Stimulated activated naive CD4-positive, alpha-beta T cell treated with Interleukin-2 at 50 U/mL for 16 hours (primary cell): Measurements from ENCODE around the gene ACRBP.
A peak's percentile ranks its signal among the peaks of the same experiment; 100 is the strongest.

Experiments used
- DNase-seq: peaks from one replicate; lab custom pipeline; 2025; lab: John Stamatoyannopoulos, UW

The ACRBP gene

DNA sequence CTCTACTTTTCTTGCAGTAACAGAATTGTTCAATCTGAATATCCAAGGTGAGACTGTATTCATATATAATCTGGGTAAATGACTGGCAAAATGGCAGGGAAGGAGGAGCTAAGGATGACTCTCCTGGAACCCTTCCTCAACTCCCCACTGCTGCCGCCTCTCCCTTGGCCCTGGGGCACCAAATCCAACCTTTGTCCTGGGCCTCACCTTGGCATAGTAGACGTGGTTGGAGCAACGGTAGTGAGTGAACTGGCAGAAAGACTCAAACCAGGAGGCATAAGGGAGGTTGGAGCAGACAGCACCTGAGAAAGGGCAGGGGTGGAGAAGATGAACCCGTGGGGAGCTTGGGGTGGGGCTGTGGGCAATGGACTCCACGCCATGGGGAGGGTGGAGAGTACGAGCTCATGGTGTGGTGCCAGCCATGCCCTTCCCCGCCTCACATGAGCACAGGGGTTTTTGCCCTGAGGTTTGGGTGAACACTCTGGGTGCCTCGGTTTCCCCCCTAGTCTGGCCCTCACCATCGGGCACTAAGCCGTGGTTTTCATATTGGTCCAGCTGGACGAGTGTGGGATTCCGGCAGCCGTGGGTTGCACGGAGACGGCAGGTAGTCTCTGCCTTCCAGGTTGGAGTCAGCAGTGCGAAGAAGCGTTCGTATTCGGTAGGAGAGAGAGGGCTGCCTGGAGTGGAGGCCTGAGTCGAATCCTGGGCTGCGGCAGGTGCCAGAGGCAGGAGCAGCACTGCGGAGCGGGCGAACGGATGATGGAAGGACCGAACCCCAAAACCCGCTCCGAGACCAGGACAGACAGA is 753 bp downstream of the ACRBP start:
- no peak for DNase-seq

GRCh38 chr12:6644903-6645302 is 2.3 kb downstream of the ACRBP start:
- DNase-seq, result no peak

- DNase-seq, result no peak
Observed at GRCh38 chr12:6644257-6644596, 3.0 kb downstream of the ACRBP start.

DNA sequence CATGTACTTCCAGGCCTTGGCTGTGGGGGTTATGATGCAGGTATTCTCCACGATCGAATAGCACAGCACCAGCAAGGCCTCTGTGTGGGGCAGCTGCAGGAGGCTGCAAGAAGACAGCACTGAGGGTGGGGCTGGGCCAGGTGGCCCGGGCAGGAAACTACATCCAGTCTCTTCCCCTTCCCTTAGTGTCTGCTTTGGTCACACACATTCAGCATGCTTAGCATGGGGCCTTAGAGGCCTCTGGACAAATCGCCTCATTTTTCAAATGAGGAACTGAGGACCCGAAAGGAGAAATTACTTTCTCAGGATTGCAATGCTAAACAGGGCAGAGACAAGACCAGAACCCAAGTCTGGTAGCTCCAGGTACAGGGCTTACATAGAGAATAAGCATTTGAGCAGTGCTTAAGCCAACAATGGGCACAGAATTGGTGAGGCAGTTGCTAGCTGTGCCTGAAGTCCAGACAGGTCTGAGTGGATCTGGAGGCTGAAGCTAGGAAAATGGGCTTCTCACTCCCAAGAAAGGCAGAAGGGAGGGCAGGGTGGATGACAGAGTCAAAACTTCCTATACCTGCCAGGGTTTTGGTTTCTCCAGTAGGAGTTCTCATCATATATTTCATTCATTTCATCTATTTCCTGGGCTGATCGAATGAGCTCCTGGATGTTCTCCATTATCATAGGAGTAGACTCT is 3.5 kb downstream of the ACRBP start:
- DNase-seq, result no peak

- DNase-seq, result no peak
Observed at GRCh38 chr12:6641131-6641530, 6.1 kb downstream of the ACRBP start.

- DNase-seq, result no peak
Observed at GRCh38 chr12:6640497-6640896, 6.7 kb downstream of the ACRBP start.

DNA sequence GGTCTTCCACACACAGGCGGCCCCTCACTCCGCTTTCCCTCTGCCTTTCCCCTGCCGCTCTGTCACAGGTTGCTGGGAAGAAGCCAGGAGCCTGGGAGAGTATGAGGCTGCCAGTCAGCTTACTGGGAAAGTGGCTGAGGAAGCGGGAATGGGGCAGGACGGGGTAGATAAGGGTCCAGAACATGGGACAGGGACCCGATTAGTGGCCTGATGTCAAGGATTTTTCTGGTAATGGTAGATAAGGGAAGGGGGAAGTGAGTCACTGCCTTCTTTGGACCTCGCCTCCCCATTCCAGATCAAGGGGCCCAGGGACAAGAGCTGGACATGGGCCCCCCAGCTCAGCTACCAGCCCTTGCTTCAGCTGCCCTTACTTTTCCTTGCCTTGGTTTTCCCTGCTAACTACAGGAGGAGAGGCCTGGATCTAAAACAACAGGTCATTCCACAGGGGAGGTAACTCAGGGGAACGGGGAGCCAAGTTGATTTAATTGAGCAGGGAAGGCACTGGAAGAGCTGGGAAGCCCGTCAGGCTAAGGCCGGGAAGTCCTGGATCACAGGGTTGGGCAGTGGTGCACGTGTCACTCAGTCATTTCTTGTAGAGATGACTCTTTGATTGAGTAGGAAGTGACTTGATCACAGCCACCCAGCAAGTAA is 8.0 kb downstream of the ACRBP start:
- DNase-seq, result no peak

DNA sequence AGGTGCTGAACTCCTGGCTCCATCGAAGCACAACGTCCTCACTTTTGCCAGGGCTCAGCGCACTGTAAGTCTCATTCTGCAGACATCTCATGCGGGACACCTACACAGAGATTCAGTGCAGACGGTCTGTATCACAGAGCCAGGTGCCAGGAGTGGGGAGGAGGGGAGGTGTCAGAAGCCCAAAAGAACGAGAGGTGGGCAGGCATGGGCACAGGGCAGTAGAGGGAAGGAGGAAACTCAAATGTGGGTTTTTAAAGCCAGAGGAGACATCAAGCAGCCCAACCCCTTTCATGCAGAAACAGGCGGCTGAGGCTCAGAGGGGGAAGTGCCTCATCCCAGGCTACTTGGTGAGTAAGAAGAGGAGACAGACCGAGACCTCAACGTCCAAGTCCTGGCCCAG is 8.9 kb downstream of the ACRBP start:
- DNase-seq, result no peak

GRCh38 chr12:6635856-6636531 is 11.2 kb downstream of the ACRBP start, which contains the start of gene LPAR5:
LPAR5 (minus strand) TSS chr12:6635959; CDS start chr12:6621248, 14,711 bp downstream.
- no peak for DNase-seq

- peak; percentile 44 for DNase-seq
Observed at GRCh38 chr12:6635375-6635855, 11.8 kb downstream of the ACRBP start.

DNA sequence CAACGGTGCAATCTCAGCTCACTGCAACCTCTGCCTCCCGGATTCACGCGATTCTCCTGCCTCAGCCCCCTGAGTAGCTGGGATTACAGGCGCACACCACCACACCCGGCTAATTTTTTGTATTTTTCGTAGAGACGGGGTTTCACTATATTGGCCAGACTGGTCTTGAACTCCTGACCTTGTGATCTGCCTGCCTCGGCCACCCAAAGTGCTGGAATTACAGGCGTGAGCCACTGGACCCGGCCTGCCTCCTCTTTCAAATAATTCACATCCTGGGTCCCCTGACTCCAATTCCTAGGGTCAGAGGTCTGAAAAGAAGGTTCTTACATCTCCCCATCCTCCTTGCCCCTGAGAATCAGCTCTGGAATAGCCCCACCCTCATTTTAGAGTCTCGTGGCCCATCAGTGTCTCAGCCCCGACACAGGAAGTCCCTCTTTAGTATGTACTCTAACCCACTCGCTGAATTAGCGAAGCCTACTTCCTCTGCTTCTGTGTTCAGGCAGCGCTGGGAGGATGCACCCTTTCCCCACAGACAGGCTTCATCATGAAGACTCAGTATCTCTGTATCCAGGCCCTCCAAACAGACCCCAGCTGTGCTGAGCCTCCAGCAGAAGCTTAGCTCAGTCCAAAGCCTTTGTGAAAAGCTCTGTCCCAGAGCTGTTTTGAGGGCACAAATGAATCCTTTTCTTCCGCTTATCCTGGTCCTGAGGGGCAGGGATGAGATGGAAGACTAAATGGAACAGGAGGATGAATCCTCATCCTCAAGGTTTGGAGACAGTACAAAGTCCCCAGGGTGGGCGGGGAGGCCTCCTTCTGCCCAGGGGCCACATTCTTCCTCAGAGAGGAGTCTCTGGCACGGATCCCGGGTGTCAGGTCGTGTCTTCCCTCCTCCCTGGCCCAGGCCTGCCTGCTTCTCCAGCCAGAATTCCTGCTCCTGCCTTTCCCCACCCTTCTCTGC is 14.9 kb downstream of the ACRBP start:
- no peak for DNase-seq

DNA sequence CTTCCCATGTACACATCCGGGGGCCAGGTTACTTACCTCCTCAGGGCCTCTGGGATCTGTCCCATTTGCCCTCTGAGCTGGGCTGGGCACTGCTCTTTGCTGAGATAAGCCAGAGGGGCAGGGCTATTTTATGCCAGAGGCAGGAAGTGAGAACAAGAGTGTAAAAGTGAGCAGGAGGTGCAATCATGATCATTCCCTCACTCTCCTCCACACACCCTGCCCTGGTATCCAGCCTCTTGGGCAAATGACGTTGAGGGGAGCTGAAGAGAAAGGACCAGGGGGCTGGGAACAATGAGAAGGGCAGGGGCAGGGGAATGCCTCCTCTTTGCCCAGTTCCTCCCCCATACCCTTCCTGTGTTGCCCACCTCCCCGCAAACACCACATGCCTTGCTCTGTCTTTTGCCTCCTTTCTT is 15.7 kb downstream of the ACRBP start:
- DNase-seq, result no peak

DNA sequence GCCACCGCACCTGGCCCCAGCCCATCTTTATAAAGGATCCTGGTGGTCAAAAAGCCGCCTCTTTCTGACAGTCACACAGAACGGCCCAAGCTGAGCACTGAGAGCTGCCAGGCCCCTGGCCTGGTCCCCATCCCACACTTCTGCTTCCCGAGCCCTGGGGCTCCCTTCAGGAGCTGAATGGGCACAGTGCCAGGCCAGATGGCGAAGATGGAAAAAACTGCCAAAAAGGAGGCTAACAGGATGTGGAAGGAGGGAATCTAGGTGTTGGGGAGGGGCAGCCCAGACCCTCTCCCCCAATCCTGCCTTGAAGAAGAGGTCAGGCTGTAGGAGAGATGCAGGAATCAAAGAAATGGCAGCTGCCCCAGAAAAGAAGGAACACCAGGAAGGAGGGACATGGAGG is 16.5 kb downstream of the ACRBP start:
- no peak for DNase-seq

- peak; percentile 41 for DNase-seq
Observed at GRCh38 chr12:6627616-6628015, 19.6 kb downstream of the ACRBP start.

DNA sequence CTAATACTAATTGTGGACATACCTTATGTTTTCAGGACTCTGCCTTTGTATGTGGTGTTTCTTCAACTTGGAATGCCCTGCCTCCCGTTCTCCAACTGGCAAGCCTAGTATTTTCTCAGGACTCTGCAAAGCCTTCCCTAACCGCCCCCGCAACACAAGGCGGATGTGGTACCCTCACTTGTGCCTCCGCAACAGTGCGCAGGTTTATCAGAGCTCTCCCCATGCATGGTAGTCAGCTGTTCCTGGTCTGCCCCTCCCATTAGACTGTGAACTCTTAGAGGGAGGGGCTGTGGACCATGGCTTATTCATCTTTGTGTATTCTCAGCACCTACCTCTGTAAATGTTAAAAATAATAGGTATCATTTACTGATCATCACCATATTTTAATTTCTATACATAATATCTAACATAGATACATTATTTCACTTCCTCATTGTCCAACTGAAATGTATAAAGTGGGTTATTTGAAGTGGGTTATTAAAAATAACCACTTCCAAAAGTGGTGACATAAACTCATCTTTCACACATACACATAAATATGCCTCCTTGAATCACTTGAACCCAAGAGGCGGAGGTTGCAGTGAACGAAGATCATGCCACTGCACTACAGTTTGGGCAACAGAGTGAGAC is 20.5 kb downstream of the ACRBP start:
- DNase-seq, result no peak

GRCh38 chr12:6620885-6621274 is 26.4 kb downstream of the ACRBP start:
- DNase-seq, result no peak

GRCh38 chr12:6620137-6620884 is 26.9 kb downstream of the ACRBP start:
- DNase-seq, result peak; percentile 23

GRCh38 chr12:6618483-6619225 is 28.6 kb downstream of the ACRBP start:
- no peak for DNase-seq

- no peak for DNase-seq
Observed at GRCh38 chr12:6615802-6616201, 31.4 kb downstream of the ACRBP start.
